Sigmoid colon (tissue), 4 donors: ENCODE results near the gene TEX261.

Source experiments
- POLR2A ChIP-seq, 2 donors: fragments of 450-650 bp; IDR thresholded peaks; one replicate each; pipeline ENCODE4 v1.6.1; 2016; ENCODE audit warnings: antibody characterized with exemption in 2 of 2, mild to moderate bottlenecking in 2 of 2, moderate library complexity in 2 of 2
- POLR2AphosphoS5 ChIP-seq, 4 donors: sonication (generic); formaldehyde crosslinking; IDR thresholded peaks; one replicate each; pipeline ENCODE4 v1.6.1; 2017; ENCODE audit warnings: antibody characterized with exemption in 4 of 4
- TF ChIP-seq, protein P1 (sequence below), 4 experiments: fragments of 450-650 bp in 3 of 4; fragments of 200-600 bp in 1 of 4; IDR thresholded peaks; one replicate each; pipeline ENCODE4 v1.5.1; 2016 to 2019; ENCODE audit warnings: antibody characterized with exemption in 4 of 4, mild to moderate bottlenecking in 3 of 4, moderate library complexity in 2 of 4

DNA sequence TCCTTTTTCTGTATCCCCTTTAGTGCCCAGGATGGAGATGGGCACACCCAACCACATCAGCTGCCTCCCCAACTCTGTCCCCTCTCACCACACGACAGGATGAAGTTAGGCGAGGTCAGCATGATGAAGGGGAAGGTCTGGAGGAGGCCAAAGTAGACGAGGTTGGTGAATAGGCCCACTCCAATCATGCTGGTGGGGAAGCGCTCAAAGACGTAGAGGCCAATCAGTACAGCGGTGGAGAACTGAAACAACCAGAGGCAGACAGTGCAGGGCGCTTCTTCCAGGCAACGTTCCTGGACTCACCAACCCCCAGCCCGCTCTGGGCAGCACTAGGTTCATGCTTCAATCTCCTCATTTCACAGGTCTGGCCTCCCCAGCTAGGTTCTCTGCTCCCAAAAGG lies 2.9 kb downstream of the TEX261 start:
- no peak for TF ChIP-seq POLR2AphosphoS5 (IDR thresholded peaks at IDR 0.05)
- TF ChIP-seq, protein P1, sequence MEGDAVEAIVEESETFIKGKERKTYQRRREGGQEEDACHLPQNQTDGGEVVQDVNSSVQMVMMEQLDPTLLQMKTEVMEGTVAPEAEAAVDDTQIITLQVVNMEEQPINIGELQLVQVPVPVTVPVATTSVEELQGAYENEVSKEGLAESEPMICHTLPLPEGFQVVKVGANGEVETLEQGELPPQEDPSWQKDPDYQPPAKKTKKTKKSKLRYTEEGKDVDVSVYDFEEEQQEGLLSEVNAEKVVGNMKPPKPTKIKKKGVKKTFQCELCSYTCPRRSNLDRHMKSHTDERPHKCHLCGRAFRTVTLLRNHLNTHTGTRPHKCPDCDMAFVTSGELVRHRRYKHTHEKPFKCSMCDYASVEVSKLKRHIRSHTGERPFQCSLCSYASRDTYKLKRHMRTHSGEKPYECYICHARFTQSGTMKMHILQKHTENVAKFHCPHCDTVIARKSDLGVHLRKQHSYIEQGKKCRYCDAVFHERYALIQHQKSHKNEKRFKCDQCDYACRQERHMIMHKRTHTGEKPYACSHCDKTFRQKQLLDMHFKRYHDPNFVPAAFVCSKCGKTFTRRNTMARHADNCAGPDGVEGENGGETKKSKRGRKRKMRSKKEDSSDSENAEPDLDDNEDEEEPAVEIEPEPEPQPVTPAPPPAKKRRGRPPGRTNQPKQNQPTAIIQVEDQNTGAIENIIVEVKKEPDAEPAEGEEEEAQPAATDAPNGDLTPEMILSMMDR (IDR thresholded peaks at IDR 0.05), result no peak
- TF ChIP-seq POLR2A (IDR thresholded peaks at IDR 0.05), result no peak
